ENCODE data around the gene NRARP. TPM values are rescaled to one million over a fixed set of nuclear protein-coding genes. Genes with fewer than 3 reads are reported as not detected.

Gene NRARP
- total RNA-seq, 1 donor from 2014 or later, result 20.7 TPM

GRCh38 chr9:137312852-137313325 lies 10.8 kb upstream of the NRARP start:
- Histone ChIP-seq H3F3A (ENCODE audit: low read depth) (peaks cover 21% of the 10 kb centered on the region), H2AFZ (replicated peaks) (no peak overlapping the region), H3K36me3 (no peaks in the 10 kb centered on the region), H3K4me3 (no peak overlapping the region), H3K79me2 (ENCODE audit: low read depth) (no peaks in the 10 kb centered on the region), H3K9me3 (ENCODE audit: low read depth) (no peaks in the 10 kb centered on the region), H3K4me2 (no peak overlapping the region), H3K4me1 (peaks cover 34% of the 10 kb centered on the region), H3K27me3 (no peaks in the 10 kb centered on the region), H4K20me1 (ENCODE audit: low read depth) (no peaks in the 10 kb centered on the region), H3K27ac (no peak overlapping the region), H3K9ac (no peak overlapping the region)
- DNase-seq (ENCODE audit: low spot score), result peak; percentile 1
- no peak for TF ChIP-seq EZH2phosphoT487 (IDR thresholded peaks at IDR 0.05)
- no peak for TF ChIP-seq CTCF (IDR thresholded peaks at IDR 0.05)
- TF ChIP-seq EZH2 (IDR thresholded peaks at IDR 0.05), result no peak
- Mint-ChIP-seq H3K4me1 (peaks cover 26% of the 10 kb centered on the region), H3K36me3 (no peaks in the 10 kb centered on the region), H3K4me3 (no peak overlapping the region), H3K9me3 (no peaks in the 10 kb centered on the region), H3K27ac (no peak overlapping the region), H3K27me3 (ENCODE audit: insufficient read depth, low read depth) (peaks cover 2% of the 10 kb centered on the region)

- H3K4me1 Mint-ChIP-seq, result peaks cover 30% of the 10 kb centered on the region
- Histone ChIP-seq H3K27ac (no peak overlapping the region), H3K4me2 (no peak overlapping the region), H3K9ac (no peak overlapping the region), H3K4me3 (no peak overlapping the region), H3K79me2 (ENCODE audit: low read depth) (no peaks in the 10 kb centered on the region), H2AFZ (replicated peaks) (no peak overlapping the region), H3K4me1 (peaks cover 40% of the 10 kb centered on the region), H4K20me1 (ENCODE audit: low read depth) (no peaks in the 10 kb centered on the region), H3K27me3 (no peaks in the 10 kb centered on the region), H3K36me3 (no peaks in the 10 kb centered on the region), H3F3A (ENCODE audit: low read depth) (peaks cover 16% of the 10 kb centered on the region), H3K9me3 (ENCODE audit: low read depth) (no peaks in the 10 kb centered on the region)
- peaks cover 2% of the 10 kb centered on the region for H3K27me3 Mint-ChIP-seq (ENCODE audit: insufficient read depth, low read depth)
- H3K27ac Mint-ChIP-seq, result no peak overlapping the region
- TF ChIP-seq EZH2phosphoT487 (IDR thresholded peaks at IDR 0.05), result no peak
- TF ChIP-seq EZH2 (IDR thresholded peaks at IDR 0.05), result no peak
- no peak for TF ChIP-seq CTCF (IDR thresholded peaks at IDR 0.05)
- H3K4me3 Mint-ChIP-seq, result no peak overlapping the region
- H3K9me3 Mint-ChIP-seq, result no peaks in the 10 kb centered on the region
- no peak for DNase-seq (ENCODE audit: low spot score)
- no peaks in the 10 kb centered on the region for H3K36me3 Mint-ChIP-seq
Observed at GRCh38 chr9:137311986-137312851, 10.1 kb upstream of the NRARP start.

GRCh38 chr9:137311171-137311985 lies 9.3 kb upstream of the NRARP start:
- Histone ChIP-seq H2AFZ (replicated peaks) (no peak overlapping the region), H3K4me3 (no peak overlapping the region), H3K4me1 (peaks cover 42% of the 10 kb centered on the region), H4K20me1 (ENCODE audit: low read depth) (no peaks in the 10 kb centered on the region), H3K36me3 (no peaks in the 10 kb centered on the region), H3K27me3 (no peaks in the 10 kb centered on the region), H3K27ac (no peak overlapping the region), H3K79me2 (ENCODE audit: low read depth) (no peaks in the 10 kb centered on the region), H3K9ac (no peak overlapping the region), H3F3A (ENCODE audit: low read depth) (peaks cover 8% of the 10 kb centered on the region), H3K9me3 (ENCODE audit: low read depth) (no peaks in the 10 kb centered on the region), H3K4me2 (no peak overlapping the region)
- Mint-ChIP-seq H3K36me3 (no peaks in the 10 kb centered on the region), H3K27me3 (ENCODE audit: insufficient read depth, low read depth) (peaks cover 2% of the 10 kb centered on the region), H3K27ac (no peak overlapping the region), H3K4me3 (no peak overlapping the region), H3K4me1 (peaks cover 32% of the 10 kb centered on the region), H3K9me3 (no peaks in the 10 kb centered on the region)
- TF ChIP-seq EZH2phosphoT487 (IDR thresholded peaks at IDR 0.05), result no peak
- no peak for TF ChIP-seq CTCF (IDR thresholded peaks at IDR 0.05)
- TF ChIP-seq EZH2 (IDR thresholded peaks at IDR 0.05), result no peak
- DNase-seq (ENCODE audit: low spot score), result peak; percentile 1

Measured in neural progenitor cell (in vitro differentiated cells).